ENCODE results near the gene ZNF182.
"Not testable (repeated sequence)": the region's sequence is repeated elsewhere in the genome, so short reads cannot be mapped to it uniquely, and the experiment has no call there.

Gene ZNF182

DNA sequence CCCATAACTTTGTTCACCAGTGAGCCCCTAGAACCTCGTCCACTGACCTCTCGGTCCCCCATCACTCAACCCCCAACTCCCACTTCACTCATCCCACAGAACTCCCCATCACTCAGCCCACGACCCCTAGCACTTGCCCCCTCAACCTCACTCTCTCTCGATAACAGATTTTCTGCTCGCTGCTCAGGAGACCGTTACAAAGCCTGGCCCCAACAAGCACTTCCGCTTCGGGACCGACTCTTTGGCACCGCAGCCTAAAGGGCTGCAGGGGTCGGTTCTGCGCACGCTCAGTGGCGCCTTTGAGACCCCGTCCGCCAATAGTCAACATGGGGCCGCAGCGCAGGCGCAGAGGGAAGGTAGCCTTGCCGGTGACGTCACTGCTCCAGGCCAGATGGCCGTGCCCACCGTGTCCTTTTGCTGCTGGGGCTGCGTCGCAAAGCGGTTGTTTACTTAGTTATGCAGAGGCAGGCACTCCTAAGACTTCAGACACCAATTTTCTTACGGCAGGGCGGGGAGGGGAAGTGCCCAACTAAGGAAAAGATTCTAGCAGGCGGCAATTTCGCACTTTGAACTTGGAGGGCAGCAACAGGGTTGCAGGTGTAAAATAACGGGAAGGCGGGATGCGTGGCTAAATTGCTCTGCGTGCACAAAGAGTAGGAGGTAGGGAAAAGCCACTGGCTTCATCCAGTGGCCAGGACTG is at the start of gene ZNF182:
ZNF182 (minus strand) TSS at position 232 of the 700 bp plus-strand sequence. CDS start 1,380 bp downstream, outside the sequence.
- peak; percentile 94 for DNase-seq

DNA sequence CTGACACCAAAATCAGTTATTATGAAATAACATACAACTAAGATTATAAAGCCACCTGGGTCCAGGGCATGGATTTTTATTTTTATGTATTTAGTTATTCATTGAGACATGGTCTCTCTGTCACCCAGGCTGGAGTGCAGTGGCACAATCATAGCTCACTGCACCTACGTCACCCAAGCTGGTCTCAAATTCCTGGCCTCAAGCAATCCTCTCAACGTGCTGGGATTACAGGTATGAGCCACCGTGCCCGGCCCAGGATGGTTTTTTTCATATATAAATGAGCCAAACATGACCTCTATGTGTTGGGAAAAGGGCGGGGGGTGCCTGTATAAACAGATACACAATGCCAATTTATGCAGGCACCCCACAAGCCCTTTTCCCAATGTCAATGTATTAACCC is 43.1 kb upstream of the ZNF182 start:
- DNase-seq: no peak

DNA sequence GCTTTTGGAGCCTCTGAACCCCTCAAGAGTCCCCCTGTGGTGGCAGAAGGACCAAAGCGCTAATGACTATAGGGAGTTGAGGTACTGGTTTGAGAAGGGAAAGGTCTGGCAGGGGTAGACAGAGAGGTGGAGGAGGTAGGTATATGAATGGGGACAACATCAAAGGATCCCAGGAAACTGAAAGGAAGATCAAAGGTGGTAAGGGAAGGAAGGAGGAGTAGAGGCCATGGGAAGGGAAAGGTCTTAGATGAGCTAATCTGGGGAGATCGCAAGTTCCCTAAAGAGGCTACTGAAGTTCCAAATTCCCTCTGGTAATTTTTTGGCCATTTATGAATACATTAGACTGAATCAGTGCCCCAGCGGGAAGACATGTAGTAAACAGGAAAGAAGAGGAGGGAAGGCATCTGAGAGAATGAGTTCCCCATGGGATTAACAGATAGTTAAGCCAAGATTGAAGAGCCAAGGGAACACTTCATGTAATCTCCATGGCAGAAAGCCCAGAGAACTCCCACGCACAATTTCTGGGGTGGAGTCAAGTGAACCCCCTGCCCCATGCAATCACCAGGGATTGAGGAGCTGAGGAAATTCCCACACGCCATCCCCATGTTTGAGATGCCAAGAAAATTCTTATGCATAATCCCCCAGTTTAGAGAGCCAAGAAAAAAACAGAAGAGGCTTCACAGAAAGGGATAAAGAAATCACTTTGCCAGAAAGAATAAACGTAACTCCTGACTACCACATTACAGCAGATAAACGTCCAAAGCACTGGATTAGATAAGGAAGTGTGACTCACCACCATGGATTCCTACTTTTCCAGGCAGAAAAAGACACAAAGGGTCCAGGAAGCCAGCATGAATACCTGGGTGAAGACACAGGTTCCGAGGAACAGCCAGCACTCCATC is 41.9 kb upstream of the ZNF182 start:
- no peak for DNase-seq

DNA sequence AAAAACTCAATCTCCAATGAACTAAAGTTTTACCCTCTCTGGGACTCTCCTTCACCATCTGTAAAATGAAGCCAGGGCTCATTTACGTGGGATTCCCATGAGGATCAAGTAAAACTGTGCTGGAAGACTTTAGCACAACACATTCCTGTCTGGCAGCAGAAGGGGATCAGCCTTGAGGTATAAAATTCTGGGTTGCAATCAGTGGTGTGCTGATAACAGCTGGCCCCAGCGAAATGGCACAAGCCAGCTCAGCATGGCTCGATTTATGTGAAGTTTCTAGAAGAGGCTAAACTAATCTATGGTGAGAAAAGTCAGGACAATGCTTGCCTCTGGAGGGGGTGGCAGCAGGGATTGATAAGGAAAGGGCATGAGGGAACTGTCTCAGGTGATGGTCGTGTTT is 39.3 kb upstream of the ZNF182 start:
- no peak for DNase-seq

DNA sequence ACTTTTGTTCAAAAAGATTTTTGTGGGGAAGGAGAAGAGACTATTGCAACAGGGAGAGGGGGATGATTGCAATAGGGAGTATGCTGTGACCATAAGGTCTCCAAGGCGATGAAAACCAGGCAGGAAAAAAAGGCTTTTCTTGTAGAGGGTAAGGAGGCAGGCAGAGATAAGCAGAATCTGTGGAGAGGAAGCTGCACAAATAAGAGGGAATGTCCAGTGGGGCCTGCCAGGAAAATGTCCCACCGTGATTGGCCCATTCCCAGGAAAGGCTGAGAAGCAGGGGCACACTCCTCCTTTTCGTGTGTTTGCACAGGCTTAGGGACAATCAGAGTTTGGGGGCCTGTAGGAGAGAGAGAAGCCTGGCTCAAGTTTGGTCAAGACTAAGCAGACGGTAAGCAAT is 32.1 kb upstream of the ZNF182 start:
- no peak for DNase-seq

DNA sequence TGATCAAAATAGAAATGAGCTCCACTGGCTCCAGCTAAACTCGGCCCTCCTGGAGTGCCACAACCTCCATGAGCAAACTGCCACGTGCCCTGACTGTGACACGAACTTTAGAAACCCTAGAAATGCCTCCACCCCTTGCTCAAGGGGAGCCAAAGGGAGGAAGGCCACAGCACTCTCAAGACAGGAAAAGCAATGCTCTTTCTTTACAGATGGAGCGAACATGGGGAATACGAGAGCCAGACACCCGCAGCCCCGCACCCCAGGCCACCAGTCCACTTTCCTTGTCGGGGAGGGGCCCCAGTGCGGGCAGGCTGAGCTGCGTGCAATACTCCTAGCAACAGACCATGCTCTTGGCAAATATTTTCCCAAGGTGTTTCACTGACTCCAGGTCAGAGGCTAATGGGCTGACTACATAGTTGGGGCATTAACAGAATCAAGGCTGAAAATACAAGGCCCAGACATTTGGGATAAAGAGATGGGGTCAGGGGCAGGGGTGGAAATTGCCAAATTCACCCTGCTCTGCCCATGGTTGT is 26.9 kb upstream of the ZNF182 start:
- DNase-seq: not testable (repeated sequence)

DNA sequence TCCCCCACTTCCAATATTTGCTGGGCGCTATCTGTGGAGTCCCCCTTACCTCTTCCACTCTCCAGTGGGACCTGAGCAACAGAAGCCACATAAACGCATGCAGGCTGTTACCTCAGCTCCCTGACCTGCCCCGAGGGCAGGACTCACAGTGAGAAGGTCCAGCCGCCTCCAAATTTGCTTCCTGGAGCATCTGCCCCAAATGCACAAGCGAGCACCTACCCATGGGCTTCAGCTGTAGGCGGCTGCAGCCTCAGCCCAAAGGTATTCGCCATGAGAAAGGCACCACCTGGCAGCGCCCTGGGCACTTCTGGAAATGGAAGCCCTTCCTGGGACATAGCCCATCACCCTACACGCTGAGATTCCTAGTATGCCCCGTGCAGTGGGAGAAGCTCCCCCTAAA is 26.4 kb upstream of the ZNF182 start:
- DNase-seq: no peak

DNA sequence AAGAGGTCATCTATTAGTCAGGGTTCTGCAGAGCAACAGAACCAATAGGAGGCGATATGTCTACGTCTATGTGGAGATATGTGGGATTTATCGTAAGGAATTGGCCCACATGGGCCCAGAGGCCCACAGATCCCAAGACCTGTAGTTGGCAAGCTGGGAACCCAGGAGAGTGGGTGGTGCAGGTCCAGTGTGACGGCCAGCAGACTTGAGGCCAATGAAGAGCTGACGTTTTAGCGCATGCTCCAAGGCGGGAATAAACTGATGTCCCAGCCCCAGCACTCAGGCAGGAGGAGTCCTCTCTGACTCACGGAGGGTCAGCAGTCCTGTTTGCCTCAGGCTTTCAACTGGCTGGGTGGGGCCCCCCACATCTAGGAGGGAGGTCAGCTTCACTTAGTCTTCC is 24.3 kb upstream of the ZNF182 start:
- no peak for DNase-seq

DNA sequence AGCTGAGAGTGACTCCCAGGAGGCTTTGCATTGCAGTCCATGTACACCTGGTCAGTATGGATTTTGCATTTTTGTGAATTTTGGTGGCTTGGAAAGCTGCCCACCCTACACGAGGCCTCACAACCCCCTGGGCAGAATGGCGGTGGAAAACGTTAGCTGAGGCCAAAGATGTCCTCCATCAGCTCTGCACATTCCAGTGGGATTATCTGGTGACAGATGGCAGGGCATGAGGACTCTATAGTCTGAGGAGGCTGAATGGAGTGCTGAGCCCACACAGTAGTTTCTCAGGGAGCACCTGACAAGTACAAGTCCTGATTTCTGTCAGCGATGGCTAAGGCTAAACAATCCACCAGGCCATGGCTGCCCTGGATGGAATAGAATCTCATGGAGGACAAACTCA is 23.8 kb upstream of the ZNF182 start:
- not testable (repeated sequence) for DNase-seq

DNA sequence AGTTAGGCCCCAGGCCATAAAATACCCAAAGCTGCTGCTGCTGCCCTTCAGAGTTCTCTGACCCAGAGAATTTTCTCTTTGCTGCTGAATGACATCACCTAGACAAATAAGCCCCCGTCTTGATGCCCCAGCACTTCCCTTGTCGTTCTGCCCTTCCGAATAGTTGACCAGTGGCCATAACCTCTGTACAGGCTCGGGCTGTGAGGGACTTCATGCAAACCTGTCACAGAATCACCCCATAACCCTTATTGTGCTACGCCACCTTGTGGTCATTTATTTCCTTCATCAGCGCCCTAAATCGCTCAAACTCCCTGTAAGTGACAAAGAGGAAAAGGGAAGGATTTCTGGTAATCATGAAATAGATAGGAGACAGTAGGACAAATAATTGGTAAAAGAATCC is 21.8 kb upstream of the ZNF182 start:
- DNase-seq: peak; percentile 63

DNA sequence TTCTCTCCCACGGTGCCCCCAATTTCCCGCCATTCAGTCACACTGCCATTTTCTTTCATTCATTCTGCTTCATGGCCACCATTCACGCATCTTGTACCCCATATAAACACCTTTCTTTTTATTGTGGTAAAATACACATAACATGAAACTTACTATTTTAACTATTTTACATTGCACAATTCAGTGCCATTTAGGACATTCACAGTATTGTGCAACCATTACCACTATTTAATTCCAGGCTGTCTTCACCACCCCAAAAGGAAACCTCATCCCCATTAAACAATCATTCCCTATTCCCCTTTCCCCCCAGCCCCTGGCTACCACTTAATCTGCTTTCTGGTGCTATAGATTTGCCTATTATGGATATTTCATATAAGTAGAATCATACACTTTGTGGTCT is 18.9 kb upstream of the ZNF182 start:
- DNase-seq: no peak

DNA sequence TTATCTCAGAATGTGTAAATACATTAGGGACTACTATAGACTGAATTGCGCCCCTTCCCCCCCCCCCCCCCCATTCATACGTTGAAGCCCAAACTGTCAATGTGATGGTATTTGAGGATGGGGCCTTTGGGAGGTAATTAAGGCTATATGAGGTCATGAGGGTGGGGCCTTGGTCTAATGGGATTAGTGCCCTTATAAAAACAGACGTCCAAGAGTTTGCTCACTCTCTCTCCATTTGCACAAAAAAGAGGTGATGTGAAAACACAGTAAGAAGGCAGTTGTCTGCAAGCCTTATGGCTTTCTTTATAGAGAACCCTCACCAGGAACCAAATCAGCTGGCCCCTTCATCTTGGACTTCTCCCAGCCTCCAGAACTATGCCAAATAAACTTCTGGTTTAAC is 18.3 kb upstream of the ZNF182 start:
- DNase-seq: no peak

DNA sequence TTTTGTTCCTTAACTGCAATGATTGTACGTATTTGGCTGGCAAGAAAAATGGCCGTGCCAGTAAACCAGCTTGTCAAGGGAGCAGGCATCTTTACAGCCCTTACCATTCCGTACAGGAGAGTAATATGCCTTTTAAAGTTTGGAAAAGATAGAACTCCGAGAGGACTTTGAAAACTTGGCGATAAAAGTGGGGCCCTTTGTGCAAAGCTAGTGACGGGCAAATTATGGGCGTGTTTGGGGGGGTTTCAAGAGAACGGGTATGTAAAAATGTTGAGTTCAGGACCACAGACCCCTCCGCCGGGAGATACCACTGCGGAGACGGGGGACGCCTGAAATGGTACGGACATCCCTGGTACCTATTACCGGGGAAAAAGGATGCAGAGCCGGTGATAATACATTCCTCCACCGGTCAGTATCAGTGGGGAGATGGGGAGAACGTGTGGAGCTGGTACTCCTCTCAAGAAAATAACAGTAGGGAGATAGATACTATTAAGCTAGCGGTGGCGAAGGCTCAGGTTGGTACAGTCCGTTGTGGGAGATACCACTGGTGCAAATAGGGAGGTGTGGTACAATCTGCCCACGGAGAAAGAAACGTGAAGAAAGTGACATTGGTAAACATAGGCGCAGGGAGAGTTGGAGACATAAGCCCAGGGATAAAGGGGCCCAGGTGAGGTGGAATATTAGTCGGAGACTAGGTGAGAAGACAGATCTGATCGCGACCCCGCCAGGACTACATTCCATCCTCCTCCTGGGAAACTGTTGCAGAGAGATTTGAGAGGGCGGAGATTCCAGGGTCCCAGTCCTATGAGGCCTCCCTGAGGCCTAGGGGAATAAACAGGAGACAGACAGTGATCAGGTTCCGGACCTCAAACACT is 17.5 kb upstream of the ZNF182 start:
- DNase-seq: peak; percentile 91

DNA sequence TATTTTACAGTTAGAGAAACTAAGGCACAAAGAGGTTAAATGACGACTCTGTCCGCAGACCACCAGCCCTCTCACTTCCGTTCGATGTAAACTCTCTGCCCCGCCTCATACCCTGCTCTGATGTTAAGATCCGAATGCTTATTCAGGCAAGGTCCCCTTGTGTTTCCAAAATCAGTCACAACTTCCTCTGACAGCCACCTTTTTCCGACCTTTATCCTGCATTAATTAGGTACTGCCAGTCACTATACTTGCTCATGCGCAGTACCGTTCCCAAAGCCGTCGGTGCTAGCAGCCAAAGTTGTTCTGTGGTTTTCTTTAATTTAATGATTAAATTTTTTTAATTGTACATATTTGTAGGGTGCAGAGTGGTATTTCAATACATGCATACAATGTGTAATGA is 16.7 kb upstream of the ZNF182 start:
- DNase-seq: not testable (repeated sequence)

DNA sequence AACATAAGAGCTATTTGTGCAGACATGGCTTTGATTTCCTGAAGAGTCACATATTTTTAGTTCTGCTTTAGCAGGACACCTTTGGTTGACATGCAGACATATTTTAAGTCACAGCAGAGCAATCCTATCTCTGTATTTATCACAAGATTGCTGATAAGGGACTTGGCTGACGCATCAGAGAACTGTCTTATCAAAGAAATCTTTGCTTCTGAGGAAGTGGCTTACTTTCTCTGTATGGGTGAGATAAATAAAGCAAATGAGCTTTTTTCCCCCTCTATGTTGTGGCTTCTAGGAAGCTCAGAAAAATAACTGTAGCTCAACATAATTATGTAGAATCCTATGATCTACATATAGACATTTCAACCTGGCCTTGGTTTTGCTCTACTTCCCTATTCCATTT is 16.1 kb upstream of the ZNF182 start:
- DNase-seq: not testable (repeated sequence)

DNA sequence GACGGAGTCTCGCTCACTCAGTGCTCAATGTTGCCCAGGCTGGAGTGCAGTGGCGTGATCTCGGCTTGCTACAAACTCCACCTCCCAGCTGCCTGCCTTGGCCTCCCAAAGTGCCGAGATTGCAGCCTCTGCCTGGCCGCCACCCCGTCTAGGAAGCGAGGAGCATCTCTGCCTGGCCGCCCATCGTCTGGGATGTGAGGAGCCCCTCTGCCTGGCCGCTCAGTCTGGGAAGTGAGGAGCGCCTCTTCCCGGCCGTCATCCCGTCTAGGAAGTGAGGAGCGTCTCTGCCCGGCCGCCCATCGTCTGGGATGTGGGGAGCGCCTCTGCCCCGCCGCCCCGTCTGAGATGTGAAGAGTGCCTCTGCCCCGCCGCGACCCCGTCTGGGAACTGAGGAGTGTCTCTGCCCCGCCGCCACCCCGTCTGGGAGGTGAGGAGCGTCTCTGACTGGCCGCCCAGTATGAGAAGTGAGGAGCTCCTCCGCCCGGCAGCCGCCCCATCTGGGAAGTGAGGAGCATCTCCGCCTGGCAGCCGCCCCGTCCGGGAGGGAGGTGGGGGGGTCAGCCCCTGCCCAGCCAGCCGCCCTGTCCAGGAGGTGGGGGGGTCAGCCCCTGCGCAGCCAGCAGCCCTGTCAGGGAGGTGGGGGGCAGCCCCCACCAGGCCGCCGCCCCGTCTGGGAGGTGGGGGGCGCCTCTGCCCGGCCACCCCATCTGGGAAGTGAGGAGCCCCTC is 13.0 kb upstream of the ZNF182 start:
- not testable (repeated sequence) for DNase-seq

DNA sequence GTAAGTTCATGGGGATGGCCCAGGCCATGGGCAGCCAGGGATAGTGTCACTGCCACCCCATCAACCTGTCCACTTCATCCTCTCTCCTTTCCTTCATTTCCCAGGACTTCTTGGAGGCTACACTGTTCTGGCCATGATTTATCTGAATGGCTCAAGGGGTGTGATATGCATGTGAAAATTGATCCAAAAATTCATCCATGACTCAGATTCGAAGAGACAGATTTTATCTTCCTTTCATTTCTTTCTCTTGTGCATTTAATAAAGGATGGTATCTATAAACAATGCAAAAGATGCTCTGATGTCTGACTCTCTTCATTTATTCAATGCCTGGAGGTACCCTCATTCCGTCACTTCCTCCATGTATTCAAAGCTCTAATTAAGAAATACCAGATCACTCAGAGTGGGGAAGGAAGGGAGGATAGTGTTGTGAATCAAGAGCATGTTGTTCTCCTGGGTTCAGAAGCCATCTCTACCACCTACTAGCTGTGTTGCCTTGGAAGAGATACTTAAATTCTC is 5.7 kb upstream of the ZNF182 start:
- DNase-seq: not testable (repeated sequence)

DNA sequence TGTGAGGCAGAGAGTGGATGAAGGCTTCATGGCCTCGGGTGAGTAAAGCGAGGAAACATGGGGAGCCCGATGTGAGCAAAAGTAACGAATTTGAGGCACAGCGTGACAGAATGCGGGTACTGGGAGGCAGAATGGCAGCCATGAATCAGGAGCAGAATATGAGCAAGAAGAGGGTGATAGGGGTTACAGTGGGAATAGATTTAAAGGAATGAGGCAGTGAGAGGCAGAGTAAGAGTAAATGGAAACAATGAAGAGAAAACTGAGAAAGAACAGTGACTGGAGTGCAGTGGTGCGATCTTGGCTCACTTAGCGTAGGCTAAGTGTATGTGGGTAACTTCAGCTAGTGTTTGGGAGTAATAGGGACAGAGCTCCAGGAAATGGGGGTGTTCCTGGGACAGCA is 2.9 kb upstream of the ZNF182 start, which contains the start of gene SPACA5:
SPACA5 (plus strand) TSS at position 301 of the 400 bp plus-strand sequence. CDS start 815 bp downstream, outside the sequence.
- not testable (repeated sequence) for DNase-seq

DNA sequence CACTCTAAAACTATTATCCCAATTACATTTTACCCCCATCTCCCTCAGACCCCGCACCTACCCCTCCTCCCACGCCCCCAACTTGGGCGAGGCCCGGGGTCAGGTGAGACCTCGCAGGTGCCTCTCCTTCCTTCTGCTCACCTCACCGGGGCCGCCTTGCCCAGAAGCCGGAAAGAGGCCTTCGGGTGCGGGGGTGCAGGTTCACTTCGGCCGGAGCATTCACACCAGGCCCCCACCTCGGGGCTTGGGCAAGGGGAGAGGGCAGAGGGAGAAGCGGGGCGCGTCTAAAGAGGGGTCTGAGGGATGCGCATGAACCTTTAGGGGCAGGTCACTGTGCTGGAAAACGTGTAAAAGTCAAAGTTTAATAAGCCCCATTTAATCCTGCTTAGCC is 427 bp downstream of the ZNF182 start:
- DNase-seq: no peak

DNA sequence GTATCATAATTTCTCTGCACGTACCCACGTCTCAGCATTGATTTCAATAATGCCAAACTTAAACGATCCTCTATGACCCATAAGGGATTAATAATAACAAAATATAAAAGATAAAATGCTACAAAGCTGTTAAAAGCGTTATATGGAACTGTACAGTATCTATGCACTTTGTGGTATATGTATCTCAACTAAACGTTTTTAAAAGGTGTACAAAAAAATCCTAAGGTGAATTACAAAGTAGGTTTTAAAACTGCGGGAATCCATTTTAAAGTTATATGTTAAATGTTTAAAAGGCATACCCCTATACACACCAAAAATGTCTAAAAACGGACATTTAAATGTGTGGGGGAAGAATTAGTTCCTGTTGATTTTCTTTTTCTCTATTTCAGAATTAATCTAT is 860 bp downstream of the ZNF182 start:
- DNase-seq: no peak

DNA sequence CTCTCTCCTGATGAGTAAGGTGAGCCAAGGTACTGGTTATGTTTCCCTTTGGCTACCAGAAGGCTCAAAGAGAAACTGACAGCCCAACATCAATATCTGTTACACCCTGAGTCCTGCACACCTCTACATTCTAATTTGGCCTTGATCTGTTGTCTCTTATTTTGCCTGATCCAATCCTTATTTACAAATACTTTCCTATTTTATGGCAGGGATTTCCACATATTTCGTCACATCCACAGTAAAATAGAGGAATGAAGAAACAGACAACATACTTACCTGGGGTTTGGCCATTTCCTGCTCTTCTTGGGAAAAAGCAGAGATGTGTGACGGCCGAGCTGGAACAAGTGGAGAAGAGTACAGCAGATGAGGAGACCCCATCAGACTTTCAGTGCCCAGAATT is 1.5 kb downstream of the ZNF182 start:
- no peak for DNase-seq

DNA sequence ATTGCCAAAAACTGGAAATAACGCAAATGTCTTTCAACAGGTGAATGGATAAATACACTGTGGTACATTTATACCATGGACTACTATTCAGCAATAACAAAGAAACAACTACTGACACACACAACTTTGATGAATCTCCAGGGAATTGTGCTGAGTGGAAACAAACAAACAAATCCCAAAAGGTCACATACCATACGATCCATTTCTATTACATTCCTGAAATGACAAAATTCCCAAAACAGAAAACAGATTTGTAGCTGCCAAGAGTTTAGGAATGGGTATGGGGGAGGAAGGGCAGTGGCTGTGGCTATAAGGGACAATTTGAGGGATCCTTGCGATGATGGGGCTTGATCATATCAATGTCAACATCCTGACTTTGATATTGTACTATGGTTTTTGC is 2.5 kb downstream of the ZNF182 start:
- DNase-seq: no peak

All from activated CD8-positive, alpha-beta memory T cell treated with anti-CD3 and anti-CD28 coated beads for 24 hours (primary cell).